ENCODE results near the gene ALG8. TPM values are rescaled to one million over a fixed set of nuclear protein-coding genes. Genes with fewer than 3 reads are reported as not detected.
A peak's percentile ranks its signal among the peaks of the same experiment; 100 is the strongest.

Gene ALG8
- total and polyA plus RNA-seq, 2 experiments from 2014 or later, result 38.4 to 74.1 TPM

DNA sequence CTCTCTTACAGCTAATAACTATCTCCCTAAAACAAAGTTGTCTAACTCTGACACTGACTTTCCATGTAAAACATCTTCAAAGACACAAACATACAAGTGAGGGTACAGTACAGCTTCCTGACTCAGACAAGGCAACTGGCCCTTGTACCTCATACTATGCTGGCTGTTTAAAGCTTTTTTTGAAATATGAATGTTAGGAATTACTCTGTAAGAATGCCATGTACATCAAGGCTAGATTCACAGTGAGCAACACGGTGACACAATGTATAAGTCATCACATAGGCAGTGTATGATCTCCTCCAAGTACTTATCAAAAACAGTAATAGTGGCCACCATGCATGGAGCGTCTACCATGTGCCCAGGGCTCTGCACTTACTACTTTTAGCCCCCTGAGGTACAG lies 28.6 kb downstream of the ALG8 start:
- no peak for DNase-seq (ENCODE audit: low read depth in 1 of 2, low spot score in 1 of 2)
- H3K36me3 ChIP-seq, result peaks cover 24% of the 10 kb centered on the region
- H3K4me1 ChIP-seq (ENCODE audit: low read depth), result no peaks in the 10 kb centered on the region
- no peak overlapping the region for H3K27ac ChIP-seq
- H3K27me3 ChIP-seq, result no peaks in the 10 kb centered on the region
- no peaks in the 10 kb centered on the region for H3K9me3 ChIP-seq (ENCODE audit: low read depth)
- TF ChIP-seq, protein P1, sequence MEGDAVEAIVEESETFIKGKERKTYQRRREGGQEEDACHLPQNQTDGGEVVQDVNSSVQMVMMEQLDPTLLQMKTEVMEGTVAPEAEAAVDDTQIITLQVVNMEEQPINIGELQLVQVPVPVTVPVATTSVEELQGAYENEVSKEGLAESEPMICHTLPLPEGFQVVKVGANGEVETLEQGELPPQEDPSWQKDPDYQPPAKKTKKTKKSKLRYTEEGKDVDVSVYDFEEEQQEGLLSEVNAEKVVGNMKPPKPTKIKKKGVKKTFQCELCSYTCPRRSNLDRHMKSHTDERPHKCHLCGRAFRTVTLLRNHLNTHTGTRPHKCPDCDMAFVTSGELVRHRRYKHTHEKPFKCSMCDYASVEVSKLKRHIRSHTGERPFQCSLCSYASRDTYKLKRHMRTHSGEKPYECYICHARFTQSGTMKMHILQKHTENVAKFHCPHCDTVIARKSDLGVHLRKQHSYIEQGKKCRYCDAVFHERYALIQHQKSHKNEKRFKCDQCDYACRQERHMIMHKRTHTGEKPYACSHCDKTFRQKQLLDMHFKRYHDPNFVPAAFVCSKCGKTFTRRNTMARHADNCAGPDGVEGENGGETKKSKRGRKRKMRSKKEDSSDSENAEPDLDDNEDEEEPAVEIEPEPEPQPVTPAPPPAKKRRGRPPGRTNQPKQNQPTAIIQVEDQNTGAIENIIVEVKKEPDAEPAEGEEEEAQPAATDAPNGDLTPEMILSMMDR (IDR thresholded peaks at IDR 0.05; ENCODE audit: low read depth, low read length), result no peak
- no peak overlapping the region for H3K4me3 ChIP-seq

GRCh38 chr11:78110351-78110750 lies 29.1 kb downstream of the ALG8 start:
- TF ChIP-seq, protein P1 (IDR thresholded peaks at IDR 0.05; ENCODE audit: low read depth, low read length), result no peak
- no peaks in the 10 kb centered on the region for H3K27me3 ChIP-seq
- no peaks in the 10 kb centered on the region for H3K4me1 ChIP-seq (ENCODE audit: low read depth)
- H3K27ac ChIP-seq, result no peak overlapping the region
- H3K9me3 ChIP-seq (ENCODE audit: low read depth), result no peaks in the 10 kb centered on the region
- no peak for DNase-seq (ENCODE audit: low read depth in 1 of 2, low spot score in 1 of 2)
- H3K4me3 ChIP-seq, result no peak overlapping the region
- H3K36me3 ChIP-seq, result peaks cover 24% of the 10 kb centered on the region

DNA sequence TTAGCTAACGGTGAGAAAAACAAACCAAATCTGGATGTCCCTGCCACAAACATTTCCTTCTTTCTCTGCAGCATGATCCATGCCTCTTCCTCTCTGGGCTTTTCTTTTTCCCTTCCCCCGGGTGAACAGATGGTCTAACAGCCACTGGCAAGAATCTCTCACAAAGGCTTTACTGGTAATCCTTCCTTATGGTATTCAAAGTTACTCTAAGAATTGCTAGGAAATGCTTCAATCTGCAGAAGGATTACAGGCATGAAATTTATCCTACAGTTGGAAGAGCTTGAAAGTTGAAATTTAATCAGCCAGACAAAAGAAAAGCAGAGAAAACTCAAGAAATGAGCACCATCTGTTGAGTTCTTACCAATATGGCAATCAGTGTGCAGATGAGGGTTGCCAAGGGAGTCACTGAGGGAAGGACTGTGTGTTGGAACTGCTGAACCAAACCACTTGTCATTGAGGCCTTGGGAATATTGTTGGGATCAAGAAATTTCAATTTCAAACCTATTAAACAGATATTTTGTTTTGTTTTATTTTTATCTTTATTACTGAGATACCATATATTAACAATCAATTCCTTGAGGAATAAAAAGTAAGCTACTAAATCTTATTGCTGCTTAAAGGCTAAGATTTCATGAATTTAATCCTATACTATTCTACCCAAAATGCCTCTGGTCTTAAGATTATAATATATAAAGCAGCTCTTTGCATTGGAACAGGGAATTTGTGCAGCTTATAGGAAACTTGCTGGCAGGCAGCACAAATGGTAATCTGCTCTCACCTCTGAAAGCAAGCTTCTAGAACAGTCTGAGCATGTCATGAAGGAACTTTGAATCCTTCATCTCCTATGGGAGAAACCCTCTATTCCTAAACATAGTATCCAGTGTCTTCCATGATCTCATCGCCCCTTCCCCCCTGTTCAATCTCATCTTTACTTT lies 30.1 kb downstream of the ALG8 start:
- TF ChIP-seq, protein P1 (IDR thresholded peaks at IDR 0.05; ENCODE audit: low read depth, low read length), result no peak
- no peak overlapping the region for H3K27ac ChIP-seq

GRCh38 chr11:78100676-78101472 lies 38.6 kb downstream of the ALG8 start:
- Histone ChIP-seq H3K4me3 (no peak overlapping the region), H3K27ac (no peak overlapping the region), H3K4me1 (ENCODE audit: low read depth) (no peaks in the 10 kb centered on the region), H3K27me3 (no peaks in the 10 kb centered on the region), H3K36me3 (peaks cover 10% of the 10 kb centered on the region), H3K9me3 (ENCODE audit: low read depth) (no peaks in the 10 kb centered on the region)
- DNase-seq (ENCODE audit: low read depth in 1 of 2, low spot score in 1 of 2), result no peak
- TF ChIP-seq, protein P1 (IDR thresholded peaks at IDR 0.05; ENCODE audit: low read depth, low read length), result no peak

More for the DNA sequence above, 30.1 kb downstream of the ALG8 start:
- Histone ChIP-seq H3K9me3 (ENCODE audit: low read depth) (no peaks in the 10 kb centered on the region), H3K4me1 (ENCODE audit: low read depth) (no peaks in the 10 kb centered on the region), H3K36me3 (peaks cover 24% of the 10 kb centered on the region), H3K4me3 (no peak overlapping the region), H3K27me3 (no peaks in the 10 kb centered on the region)
- no peak for DNase-seq (ENCODE audit: low read depth in 1 of 2, low spot score in 1 of 2)

DNA sequence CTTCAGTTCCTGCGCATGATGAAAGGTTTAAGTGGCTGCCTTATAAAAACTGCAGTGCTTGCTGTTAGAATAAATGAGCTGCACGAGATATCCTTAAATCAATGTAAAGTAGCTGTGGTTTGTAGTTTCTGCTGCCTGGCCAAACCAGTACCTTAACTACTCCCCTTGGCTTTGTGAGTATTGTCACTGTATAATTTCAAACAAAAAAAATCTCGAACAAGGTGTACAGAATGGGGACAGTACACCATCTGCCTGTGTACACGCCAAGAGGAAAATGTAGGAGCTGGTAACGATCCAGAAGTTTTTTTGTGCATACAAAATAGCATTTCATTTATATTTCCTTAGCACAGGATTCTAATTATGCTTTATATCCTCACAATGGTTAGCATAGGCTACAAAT lies 39.2 kb downstream of the ALG8 start:
- Histone ChIP-seq H3K4me3 (no peak overlapping the region), H3K27me3 (no peaks in the 10 kb centered on the region), H3K9me3 (ENCODE audit: low read depth) (no peaks in the 10 kb centered on the region), H3K36me3 (peaks cover 10% of the 10 kb centered on the region), H3K4me1 (ENCODE audit: low read depth) (no peaks in the 10 kb centered on the region), H3K27ac (no peak overlapping the region)
- TF ChIP-seq, protein P1 (IDR thresholded peaks at IDR 0.05; ENCODE audit: low read depth, low read length), result no peak
- peak in 1 of 2 donors; percentile 40 for DNase-seq (ENCODE audit: low read depth in 1 of 2, low spot score in 1 of 2)
